HG02571 (cell line): Measurements from ENCODE around the gene TTF1.

Source experiments
- ATAC-seq: cut with Tn5 transposase; IDR thresholded peaks from one replicate; pipeline ENCODE4 v1.9.1; 2021; ENCODE audit warnings: mild to moderate bottlenecking, moderate library complexity; ENCODE audit not compliant: unreplicated experiment

TTF1 gene

DNA sequence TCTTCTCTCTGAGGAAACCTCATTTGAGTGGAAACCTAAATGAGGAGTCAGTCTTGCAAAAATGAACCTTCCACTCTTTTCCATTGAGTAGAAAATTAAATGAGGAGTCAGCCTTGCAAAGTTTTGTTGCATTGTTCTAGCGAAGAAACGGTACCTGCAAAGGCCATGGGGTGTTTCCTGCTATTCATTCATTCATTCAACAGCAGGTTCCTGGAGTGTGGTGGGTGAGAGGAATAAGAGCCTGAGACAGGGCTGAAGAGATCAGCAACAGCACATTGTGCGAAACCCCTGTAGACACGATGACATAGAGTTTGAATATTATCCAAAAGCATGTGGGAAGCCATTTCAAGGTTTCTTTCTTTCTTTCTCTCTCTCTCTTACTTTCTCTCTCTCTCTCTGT, 37.2 kb downstream of the TTF1 start:
- ATAC-seq, result no peak

DNA sequence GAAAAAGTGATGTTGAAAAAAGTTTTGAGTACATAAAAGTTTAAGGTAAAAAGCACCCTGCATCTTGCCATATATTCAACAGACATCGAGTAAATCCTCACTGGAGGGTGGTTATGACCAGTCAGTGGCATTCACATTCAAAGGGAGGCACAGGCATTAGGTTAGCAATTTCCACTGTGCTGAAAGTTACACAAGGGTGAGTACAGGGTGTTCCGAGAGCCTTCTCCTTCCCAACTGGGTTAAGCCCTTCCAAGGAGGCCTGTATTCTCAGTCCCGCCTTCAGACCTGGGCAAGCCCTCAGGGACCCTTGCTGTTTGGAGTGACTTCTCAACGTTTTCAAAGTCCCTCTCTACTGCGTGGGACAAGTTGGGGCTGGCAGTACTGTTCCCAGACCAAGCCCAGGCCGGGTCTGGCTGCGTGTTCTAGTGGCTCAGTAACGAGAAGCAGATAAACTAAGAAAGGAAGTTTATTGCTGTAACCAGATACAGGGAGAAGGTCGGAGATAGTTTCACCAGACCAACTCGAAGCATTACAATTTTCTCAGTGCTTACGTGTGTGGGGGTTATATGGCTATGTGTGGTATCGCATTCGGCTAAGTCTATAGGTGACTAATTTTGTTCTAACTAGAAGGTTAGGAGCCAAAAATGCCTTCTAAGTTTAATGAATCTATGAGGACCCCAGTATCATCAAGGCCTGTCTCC, 38.9 kb downstream of the TTF1 start:
- no peak for ATAC-seq

- no peak for ATAC-seq
Observed at GRCh38 chr9:132366481-132366880, 40.2 kb downstream of the TTF1 start.

- no peak for ATAC-seq
Observed at GRCh38 chr9:132365986-132366385, 40.7 kb downstream of the TTF1 start.

- no peak for ATAC-seq
Observed at GRCh38 chr9:132364068-132364467, 42.6 kb downstream of the TTF1 start.

GRCh38 chr9:132357764-132358163, 48.9 kb downstream of the TTF1 start:
- no peak for ATAC-seq

- no peak for ATAC-seq
Observed at GRCh38 chr9:132356324-132356924, 50.2 kb downstream of the TTF1 start.

GRCh38 chr9:132354637-132355355, 51.8 kb downstream of the TTF1 start, which contains the start of gene SETX:
SETX (minus strand) TSS chr9:132354986; CDS start chr9:132349428, 5,558 bp downstream.
- ATAC-seq, result peak; percentile 83

DNA sequence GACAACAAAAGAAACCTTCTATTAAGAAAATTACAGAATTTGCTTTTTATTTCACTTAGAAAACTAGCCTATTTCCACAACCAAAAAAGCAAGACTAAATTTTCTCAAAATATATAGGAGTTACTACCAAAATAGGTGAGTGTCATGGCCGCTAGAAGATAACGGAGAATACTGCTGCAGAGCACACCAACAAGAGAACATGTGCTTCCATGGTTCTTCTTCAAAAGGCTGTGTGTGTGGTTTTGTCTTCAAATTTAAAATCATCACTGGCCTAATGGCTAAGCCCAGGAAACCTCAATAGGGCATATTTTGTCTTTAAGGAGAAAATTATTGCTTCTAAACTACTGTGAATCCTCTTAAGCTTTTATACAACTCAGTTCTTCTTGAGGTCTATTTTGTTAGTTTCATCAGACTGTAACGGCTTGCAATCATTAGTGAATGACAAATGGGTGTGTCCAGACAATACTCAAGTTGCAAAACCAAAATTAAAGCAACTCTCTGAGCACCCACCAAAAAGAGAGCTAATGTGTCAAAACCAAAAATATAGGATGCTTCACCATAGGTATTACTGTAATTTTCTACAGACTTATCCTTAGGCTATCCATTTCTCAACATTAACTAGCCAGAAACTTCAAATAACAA, 55.1 kb downstream of the TTF1 start:
- no peak for ATAC-seq

DNA sequence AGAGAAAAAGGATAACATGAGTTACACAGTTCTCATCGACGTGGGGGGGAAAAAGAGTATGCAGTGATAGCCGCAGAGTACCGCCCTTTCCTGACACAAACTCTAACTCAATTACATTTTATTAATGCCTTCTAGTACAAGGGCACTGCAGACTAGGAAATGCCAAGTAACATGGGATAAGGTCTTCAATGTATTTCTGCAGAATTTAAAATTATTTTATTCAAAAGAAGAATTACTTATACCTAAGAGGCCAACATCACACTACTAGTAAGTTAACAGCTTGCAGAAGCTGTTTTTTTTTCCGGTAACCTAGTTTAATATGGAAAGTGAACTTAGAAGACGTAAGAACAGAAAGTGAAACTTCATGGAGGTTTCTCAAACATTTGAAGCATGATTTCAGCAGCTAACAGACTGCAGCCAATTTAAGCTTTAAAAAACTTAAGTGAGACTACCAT, 55.8 kb downstream of the TTF1 start:
- ATAC-seq, result no peak

DNA sequence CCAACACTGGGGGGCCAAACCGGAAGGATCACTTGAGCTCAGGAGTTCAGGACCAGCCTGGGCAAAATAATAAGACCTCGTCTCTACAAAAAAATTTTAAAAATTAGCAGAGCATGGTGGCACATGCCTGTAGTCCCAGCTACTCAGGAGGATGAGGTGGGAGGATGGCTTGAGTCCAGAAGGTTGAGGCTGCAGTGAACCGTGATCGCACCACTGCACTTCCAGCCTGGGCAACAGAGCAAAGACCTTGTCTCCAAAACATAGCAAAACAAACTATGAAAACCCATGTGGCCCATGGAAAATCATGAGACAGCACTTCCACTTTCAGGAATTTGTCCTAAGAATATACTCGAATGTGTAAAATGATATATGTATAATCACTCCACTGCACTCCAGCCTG, 58.0 kb downstream of the TTF1 start:
- no peak for ATAC-seq

DNA sequence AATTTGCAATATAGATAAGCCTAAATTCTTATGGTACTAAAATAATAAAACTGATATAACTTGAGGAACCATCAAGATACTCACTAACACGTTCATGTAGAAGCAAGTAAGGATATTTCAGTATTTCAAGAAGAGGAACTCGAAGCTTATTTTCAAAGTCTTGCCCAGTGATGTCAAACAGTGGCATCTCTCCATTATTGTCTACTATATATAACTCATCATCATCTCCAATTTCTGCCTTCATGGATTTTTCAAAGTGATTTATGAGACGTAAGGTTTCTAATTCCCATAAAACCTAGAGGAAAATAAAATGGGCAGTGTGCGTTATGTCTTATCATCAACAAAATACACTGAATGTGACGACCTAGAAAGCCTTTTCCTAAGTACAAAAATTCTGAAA, 60.5 kb downstream of the TTF1 start:
- no peak for ATAC-seq

- no peak for ATAC-seq
Observed at GRCh38 chr9:132341177-132341840, 65.3 kb downstream of the TTF1 start.

DNA sequence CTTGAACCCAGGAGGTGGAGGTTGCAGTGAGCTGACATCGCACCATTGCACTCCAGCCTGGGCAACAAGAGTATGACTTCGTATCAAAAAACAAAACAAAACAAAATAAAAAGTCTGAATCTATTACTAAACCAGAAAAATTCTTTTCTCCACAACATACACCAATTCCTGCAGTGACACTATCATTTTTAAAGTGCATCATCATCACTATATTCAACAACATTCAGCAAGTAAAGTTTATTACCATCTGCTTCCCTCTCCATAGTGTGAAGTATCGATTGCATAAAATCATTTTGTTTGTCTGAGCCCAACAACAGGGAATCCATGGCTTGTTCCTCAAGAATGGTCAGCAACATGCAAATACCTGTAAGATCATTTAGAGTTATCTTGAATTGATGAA, 72.3 kb downstream of the TTF1 start:
- no peak for ATAC-seq

GRCh38 chr9:132333556-132333955, 73.1 kb downstream of the TTF1 start:
- no peak for ATAC-seq

GRCh38 chr9:132328580-132328979, 78.1 kb downstream of the TTF1 start:
- ATAC-seq, result no peak

DNA sequence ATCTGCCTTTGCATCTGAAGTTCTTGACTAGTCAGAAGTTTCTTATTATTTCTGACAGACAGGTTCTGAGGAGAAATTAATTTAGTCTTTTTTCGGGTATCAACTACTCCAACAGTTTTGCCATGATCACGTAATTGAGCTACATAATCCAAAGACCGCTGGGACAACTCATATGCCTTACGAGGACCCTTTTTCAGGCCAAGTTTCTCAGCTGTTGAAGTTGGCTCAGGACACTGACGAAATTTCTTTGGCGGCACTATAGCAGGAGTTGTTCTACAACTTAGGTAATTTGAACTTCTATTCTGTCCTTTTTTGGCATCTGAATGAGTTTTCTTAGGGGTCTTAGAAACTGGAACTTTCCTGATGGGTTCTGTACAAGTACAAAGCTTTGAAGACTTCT, 79.1 kb downstream of the TTF1 start:
- ATAC-seq, result no peak
